GM13977 (cell line): ENCODE results near the gene TAGLN.

ENCODE experiments used
- DNase-seq: peaks from one replicate; pipeline ENCODE4 v3.0.0; 2012; ENCODE audit warnings: low spot score
- in situ Hi-C: fragments of 300-500 bp; cut with MboI; formaldehyde crosslinking; loops from one replicate; pipeline ENCODE4 v1.12.0; 2022; ENCODE audit warnings: low sequenced_read_pairs, low pct_unique_long_range_greater_than_20kb, mixed read lengths, inconsistent platforms; ENCODE audit not compliant: unreplicated experiment
- TF ChIP-seq, protein P1 (sequence below): IDR thresholded peaks from 2 replicates; pipeline ENCODE4 v1.5.1; 2012; ENCODE audit warnings: mild to moderate bottlenecking, control low read depth; ENCODE audit not compliant: insufficient read depth; ENCODE audit errors: extremely low read depth, missing control alignments

The TAGLN gene

DNA sequence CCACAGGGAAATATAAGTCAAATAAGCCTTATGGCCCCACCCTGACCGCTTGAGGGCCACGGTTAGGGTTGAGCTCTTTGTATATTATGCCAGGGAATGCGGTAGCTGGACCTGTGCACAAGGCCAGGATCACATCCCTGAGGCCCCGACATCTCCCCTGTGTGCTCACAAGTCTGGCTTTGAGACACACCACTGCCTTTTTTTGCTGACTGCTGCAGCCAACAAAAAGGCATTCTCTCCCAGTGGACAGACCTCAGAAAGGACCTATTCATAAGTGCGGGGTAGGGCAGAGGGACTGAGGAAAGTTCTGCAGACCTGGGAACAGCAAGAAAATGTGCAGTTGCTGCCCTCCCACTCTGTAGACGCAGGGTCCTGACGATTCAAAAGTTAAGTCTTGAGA is 24.1 kb upstream of the TAGLN start:
- TF ChIP-seq, protein P1, sequence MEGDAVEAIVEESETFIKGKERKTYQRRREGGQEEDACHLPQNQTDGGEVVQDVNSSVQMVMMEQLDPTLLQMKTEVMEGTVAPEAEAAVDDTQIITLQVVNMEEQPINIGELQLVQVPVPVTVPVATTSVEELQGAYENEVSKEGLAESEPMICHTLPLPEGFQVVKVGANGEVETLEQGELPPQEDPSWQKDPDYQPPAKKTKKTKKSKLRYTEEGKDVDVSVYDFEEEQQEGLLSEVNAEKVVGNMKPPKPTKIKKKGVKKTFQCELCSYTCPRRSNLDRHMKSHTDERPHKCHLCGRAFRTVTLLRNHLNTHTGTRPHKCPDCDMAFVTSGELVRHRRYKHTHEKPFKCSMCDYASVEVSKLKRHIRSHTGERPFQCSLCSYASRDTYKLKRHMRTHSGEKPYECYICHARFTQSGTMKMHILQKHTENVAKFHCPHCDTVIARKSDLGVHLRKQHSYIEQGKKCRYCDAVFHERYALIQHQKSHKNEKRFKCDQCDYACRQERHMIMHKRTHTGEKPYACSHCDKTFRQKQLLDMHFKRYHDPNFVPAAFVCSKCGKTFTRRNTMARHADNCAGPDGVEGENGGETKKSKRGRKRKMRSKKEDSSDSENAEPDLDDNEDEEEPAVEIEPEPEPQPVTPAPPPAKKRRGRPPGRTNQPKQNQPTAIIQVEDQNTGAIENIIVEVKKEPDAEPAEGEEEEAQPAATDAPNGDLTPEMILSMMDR: no peak
- in situ Hi-C loops: no loop called here
- DNase-seq: no peak

DNA sequence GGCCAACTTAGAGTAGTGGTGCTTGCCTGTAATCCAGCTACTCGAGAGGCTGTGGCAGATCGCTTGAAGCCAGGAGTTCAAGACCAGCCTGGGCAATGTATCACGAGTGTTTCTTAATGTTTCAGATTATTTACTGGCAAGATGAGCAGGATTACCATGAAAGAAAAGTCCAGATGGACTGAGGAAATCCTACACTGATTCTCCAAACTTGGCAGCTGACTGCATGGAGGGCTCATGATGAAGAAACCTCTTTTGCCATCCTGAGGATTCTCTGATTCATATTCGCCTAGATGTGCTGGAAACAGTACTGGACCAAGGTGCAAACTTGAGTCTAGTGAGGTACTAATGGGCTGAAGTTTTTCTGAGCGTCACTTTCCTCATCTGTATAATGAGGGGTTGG is 23.4 kb upstream of the TAGLN start:
- TF ChIP-seq, protein P1: no peak
- no peak for DNase-seq
- in situ Hi-C loops: no loop called here

- in situ Hi-C loops: no loop called here
- DNase-seq: no peak
- TF ChIP-seq, protein P1: no peak
Measured at GRCh38 chr11:117176186-117176585, 23.0 kb upstream of the TAGLN start.

GRCh38 chr11:117177534-117178209 is 21.5 kb upstream of the TAGLN start:
- in situ Hi-C loops: no loop called here
- DNase-seq: no peak
- TF ChIP-seq, protein P1: no peak

GRCh38 chr11:117178210-117179034 is 20.7 kb upstream of the TAGLN start, which contains the start of gene SIDT2:
SIDT2 (plus strand) TSS chr11:117178743; CDS start chr11:117179264, 521 bp downstream.
- in situ Hi-C loops: no loop called here
- TF ChIP-seq, protein P1: no peak

DNA sequence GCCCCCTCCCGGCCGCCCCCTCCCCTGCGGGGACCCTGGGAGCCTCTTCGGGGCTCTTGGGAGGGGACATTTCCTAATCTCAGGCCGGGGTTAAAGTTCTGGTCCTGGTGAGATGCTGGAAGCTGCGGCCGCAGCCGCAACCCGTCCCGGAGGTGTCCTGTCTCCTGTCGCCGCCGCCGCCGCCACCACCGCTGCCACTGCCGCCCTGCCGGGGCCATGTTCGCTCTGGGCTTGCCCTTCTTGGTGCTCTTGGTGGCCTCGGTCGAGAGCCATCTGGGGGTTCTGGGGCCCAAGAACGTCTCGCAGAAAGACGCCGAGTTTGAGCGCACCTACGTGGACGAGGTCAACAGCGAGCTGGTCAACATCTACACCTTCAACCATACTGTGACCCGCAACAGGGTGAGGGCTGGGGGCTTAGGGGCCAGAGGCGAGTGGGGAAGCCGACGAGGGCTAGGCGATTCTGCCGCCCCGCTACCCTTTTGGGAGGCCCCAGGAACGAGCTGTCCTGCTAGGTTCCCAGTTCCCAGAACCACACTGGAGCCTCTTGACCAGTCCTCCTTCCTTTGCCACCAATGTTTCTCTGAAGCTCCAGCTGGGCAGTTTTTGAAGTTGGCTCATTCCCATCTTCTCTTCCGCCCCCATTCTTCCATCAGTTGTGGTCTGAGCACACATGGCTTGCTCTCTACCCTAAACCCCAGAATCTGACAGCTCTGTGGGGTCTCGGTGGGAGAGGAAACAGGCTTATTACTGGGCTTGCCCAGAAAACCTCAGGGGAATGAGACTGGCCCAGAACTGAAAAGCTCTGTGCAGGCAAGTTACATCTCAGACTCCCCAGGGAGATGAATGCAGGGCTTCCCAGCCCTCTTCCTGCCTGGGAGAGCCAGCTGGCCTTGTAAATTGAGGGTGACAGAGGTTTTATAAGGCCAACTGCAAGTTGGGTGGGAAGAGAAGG is 19.8 kb upstream of the TAGLN start:
- in situ Hi-C loops: no loop called here
- DNase-seq: peak; percentile 62
- TF ChIP-seq, protein P1: peak; percentile 3

More at GRCh38 chr11:117178210-117179034, 20.7 kb upstream of the TAGLN start, which contains the start of gene SIDT2:
- peak; percentile 93 for DNase-seq
